ENCODE results near the gene ZNF83.
"Not testable (repeated sequence)": the region's sequence is repeated elsewhere in the genome, so short reads cannot be mapped to it uniquely, and the experiment has no call there.

ZNF83 gene

GRCh38 chr19:52638601-52639000 lies 446 bp upstream of the ZNF83 start:
- peak; percentile 66 for DNase-seq

DNA sequence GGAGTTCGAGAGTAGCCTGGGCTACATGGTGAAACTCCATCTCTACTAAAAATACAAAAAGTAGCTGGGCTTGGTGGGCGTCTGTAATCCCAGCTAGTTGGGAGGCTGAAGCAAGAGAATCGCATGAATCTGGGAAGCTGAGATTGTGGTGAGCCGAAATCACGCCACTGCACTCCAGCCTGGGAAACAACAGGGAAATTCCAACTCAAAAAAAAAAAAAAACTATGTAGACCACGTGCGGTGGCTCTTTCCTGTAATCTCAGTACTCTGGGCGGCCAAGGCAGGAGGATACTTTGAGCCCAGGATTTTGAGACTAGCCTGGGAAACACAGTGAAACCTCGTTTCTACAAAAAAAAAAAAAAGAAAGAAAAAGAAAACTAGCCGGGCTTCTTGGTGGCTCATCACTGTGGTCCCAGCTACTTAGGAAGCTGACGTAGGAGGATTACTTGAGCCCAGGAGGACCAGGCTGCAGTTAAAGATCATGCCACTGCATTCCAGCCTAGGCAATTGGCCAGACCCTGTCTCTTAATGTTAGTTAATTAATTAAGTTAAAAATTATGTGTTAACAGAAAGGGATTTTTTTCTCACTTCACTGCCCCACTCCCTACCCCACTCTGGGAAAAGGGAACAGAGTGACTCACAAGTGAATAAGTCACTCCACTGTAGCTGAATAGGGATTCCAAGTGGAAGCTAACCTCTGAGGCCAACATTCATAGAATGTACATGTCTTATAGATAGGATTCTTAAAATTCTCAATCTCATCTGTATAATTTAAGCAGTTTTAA lies 2.2 kb downstream of the ZNF83 start:
- DNase-seq = no peak

DNA sequence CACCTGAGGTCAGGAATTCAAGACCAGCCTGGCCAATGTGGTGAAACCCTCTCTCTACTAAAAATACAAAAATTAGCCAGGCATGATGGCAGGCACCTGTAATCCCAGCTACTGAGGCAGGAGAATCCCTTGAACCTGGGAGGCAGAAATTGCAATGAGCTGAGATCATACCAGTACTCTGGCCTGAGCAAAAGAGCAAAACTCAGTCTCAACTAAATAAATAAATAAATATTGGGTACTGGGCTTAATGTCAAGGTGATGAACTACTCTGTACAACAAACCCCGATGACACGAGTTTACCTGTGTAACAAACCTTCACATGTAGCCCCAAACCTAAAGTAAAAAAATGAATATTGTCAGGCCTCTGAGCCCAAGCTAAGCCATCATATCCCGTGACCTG lies 10.7 kb downstream of the ZNF83 start:
- not testable (repeated sequence) for DNase-seq

DNA sequence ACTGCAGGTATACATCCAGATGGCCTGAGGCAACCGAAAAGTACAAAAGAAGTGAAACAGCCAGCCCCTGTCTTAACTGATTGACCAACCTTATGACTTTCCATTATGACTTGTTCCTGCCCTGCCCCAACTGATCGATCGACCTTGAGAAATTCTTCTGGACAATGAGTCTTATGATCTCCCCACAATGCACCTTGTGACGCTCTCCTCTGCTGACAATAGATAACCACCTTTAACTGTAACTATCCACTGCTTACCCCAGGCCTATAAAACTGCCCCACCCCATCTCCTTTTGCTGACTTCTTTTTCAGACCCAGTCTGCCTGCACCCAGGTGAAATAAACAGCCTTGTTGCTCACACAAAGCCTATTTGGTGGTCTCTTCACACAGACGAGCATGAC lies 11.2 kb downstream of the ZNF83 start:
- no peak for DNase-seq

GRCh38 chr19:52622261-52622660 lies 15.9 kb downstream of the ZNF83 start:
- no peak for DNase-seq

GRCh38 chr19:52621376-52621775 lies 16.8 kb downstream of the ZNF83 start:
- DNase-seq = no peak

DNA sequence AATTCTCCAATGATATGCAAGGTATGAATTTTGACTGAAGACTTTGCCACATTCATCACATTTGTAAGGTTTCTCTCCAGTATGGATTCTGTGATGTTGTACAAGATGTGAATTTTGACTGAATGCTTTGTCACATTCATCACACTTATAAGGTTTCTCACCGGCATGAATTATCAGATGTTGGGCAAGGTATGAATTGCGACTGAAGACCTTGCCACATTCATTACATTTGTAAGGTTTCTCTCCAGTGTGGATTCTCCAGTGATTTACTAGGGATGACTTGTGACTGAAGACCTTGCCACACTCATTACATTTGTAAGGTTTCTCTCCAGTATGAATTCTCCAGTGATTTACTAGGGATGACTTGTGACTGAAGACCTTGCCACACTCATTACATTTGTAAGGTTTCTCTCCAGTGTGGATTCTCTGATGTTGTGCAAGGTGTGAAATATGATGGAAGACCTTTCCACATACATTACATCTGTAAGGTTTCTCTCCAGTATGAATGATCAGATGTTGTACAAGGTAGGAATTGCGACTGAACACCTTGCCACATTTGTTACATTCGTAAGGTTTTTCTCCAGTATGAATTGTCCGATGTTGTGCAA lies 24.8 kb downstream of the ZNF83 start:
- no peak for DNase-seq

DNA sequence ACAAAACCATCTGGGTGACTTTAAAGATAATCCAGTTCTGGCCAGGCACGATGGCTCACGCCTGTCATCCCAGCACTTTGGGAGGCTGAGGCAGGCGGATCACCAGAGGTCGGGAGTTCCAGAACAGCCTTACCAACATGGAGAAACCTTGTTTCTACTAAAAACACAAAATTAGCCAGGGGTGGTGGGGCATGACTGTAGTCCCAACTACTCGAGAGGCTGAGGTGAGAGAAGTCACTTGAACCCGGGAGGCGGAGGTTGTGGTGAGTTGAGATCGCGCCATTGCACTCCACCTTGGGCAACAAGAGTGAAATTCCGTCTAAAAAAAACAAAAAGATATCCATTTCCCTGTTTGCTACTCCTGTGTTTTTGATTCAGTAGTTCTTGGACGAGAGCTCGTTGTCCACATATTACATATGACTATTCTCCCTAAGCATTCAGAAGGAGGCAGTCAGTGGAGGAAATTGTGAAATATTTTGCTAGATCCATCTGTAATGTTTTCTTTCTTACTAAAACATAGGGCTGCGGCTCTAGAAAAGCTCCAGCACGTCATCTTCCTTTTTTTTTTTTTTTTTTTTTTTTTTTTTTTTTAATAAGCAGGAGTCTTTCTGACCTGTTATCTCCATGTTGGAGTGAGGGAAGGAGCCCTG lies 34.5 kb downstream of the ZNF83 start:
- DNase-seq = no peak

GRCh38 chr19:52602941-52603340 lies 35.2 kb downstream of the ZNF83 start:
- no peak for DNase-seq

- not testable (repeated sequence) for DNase-seq
Measured at GRCh38 chr19:52601974-52602366, 36.2 kb downstream of the ZNF83 start.

- peak; percentile 73 for DNase-seq
Measured at GRCh38 chr19:52601025-52601973, 36.9 kb downstream of the ZNF83 start.

DNA sequence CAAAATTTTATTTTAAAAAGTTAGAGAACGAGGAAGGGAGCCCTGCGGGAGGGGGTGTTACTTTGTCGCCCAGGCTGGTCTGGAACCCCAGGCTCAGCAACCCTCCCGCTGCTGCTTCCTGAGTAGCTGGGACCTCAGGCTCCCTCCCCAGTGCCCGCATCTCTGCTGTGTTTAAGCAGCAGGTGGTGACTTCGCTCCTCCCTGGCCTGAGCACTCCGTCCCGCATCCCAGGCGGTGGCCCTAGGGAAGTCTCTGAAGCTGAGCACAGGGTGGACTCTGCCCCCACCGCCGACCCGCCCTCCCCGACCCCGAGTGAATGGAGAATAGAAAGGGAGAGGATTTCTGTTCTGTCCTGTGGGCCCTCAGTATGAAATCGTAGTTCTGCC lies 37.5 kb downstream of the ZNF83 start:
- DNase-seq = no peak

DNA sequence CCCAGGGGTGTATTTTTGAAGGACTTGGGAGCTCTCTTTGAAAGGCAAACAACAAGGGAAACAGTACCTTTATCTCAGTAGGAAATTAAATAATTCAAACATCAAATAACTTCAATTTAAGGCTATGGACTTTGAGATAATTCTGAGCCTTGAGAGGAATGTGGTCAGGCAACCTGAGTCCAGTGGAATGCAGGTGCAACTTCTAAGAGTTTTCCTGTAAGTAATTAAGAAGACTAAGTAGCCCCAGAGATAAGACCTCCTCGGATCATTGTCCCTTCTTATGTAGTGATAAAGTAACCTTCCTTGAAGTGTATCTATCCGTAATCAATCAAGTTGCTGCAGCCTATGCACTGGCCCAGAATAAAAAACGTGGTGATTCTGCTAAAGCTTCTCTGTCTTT lies 38.9 kb downstream of the ZNF83 start:
- no peak for DNase-seq

GRCh38 chr19:52593441-52593840 lies 44.7 kb downstream of the ZNF83 start:
- DNase-seq = not testable (repeated sequence)

DNA sequence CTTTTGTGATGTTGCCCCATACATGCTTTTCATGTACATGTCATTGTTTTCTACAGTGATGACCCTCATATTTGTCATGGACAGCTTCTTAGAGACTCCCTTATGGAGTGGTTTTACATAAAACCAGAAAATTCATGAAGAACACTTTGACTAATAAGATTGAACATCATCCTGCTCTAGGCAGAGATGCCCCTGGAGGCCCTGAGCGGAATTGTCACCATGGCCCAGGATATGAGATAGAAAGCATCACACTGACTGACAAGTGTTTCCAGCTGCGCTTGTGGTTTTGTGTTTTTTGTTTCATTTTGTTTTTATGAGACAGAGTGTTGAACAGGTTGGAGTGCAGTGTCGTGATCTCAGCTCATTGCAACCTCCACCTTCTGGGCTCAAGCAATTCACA lies 45.9 kb downstream of the ZNF83 start:
- no peak for DNase-seq

- DNase-seq = no peak
Measured at GRCh38 chr19:52590728-52591127, 47.4 kb downstream of the ZNF83 start.

DNA sequence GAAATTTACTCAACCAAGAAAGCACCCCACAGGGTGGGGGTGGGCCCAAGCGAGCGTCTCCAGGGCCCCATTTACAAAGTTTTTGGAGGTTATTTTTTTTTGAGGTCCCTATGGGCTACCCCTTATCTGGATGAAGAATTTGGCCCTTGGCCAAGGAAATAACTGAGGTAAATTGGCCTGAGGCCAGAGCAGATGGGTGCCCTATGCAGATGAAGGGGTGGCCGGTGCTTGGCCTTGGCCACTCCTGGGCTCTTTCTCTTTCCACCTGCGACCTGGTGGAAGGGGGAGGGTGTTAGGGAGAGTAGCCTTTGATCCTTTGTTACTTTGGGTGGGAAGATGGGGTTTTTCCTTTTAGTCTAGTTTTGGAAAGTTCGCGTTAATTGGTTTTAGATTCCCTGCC lies 52.6 kb downstream of the ZNF83 start:
- no peak for DNase-seq

DNA sequence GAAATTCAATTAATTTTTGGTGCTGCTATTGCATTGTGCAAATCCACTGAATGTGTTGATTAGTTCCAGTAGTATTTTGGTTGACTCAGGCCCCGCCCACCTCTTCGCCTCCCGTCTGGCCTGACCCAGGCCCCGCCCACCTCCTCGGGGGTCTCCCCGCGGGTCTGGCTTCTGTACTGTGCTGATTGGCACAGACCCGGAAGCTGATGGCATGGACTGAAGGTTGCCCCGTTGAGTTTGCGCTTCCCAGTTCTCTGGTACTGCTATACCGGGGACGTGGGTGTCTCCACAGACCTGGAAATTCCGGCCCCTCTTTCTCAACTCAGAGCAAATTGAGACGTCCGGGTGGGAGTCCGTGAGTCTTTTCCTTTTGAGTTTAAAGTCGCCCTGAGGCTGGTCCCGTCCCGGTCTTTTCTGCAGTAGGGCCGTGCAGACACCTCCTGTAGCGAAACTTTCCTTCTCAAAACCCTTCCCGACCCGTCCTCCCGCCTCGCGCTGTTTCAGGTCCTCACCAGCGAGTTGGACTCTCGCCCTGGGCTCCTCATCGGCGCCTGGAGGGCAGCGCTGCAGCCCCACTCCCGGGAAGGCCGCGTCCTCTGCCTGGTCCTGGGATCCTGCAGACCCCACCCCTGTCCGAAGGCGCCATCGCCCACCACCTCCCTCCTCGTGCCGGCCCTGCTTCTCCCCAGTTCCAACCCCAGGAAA lies 53.3 kb downstream of the ZNF83 start:
- no peak for DNase-seq

DNA sequence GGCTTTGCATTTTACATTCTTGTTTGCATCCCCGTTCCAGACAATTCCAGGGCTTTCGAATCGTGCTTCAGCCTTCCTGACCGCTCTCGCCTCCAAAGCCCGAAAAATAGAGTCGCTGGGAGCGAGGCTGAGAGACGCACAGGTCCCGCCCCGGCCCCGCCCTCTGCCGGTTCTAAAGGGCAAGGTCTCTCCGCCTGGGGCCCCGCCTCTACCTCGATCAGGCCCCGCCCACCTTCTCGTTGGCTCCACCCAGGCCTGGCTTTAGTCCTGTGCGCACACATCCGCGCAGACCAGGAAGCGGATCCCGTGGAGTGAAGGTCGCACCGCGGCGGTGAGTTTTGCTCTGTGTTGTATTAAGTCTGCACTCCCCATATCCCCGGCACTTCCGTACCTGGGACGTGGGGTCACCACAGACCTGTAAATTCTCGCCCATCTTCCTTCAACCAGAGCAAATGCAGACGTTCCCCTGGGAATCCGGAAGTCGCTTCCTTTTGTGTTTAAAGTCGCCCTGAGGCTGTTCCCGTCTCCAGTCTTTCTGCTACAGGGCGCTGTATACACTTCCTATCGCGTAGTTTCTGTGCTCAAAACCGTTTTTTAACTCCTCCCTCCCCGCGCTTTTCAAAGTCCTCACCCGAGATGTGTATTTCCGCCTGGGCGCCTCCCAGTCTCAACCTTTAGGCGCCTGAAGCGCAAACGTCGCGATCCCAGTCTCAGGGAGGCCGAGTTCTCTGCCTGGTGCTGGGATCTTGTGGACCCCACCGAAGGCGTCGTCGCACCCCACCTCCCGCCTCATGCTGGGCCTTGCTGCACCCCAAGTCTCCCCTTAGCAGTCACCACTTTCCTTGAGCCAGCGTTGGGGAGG lies 67.9 kb downstream of the ZNF83 start, which contains the start of gene ZNF701:
ZNF701 (plus strand) TSS at position 288 of the 862 bp plus-strand sequence. CDS start 3,861 bp downstream, outside the sequence.
- peak; percentile 91 for DNase-seq

GRCh38 chr19:52569638-52569999 lies 68.5 kb downstream of the ZNF83 start:
- not testable (repeated sequence) for DNase-seq

- DNase-seq = no peak
Measured at GRCh38 chr19:52567921-52568320, 70.2 kb downstream of the ZNF83 start.
